Erythroblast (primary cell): Measurements from ENCODE around the gene CFAP77.
"Not testable (repeated sequence)": the region's sequence is repeated elsewhere in the genome, so short reads cannot be mapped to it uniquely, and the experiment has no call there.

Experiments
- DNase-seq, 2 experiments: peaks; one replicate each; lab custom pipeline; 2025; lab: John Stamatoyannopoulos, UW
- GATA1 ChIP-seq: IDR thresholded peaks from 2 replicates; pipeline ENCODE4 v1.6.1; 2011; ENCODE audit warnings: low read depth, mild to moderate bottlenecking, control low read depth, low read length, moderate library complexity
- POLR2A ChIP-seq: IDR thresholded peaks from 2 replicates; pipeline ENCODE4 v1.6.1; 2011; ENCODE audit warnings: mild to moderate bottlenecking, low read length

Gene CFAP77

GRCh38 chr9:132409828-132410528 lies at the start of gene CFAP77:
Gene CFAP77 (plus strand): TSS chr9:132410211. CDS start chr9:132410272, 61 bp downstream.
- TF ChIP-seq GATA1: no peak
- TF ChIP-seq POLR2A: peak; percentile 14
- peak; percentile 61 to 71 for DNase-seq

- no peak for DNase-seq
- no peak for TF ChIP-seq GATA1
These were observed 45.9 kb upstream of the CFAP77 start for GRCh38 chr9:132364068-132364467.

- DNase-seq: no peak
- TF ChIP-seq GATA1 (no peak), POLR2A (no peak)
These were observed 44.0 kb upstream of the CFAP77 start for GRCh38 chr9:132365986-132366385.

GRCh38 chr9:132366481-132366880 lies 43.5 kb upstream of the CFAP77 start:
- no peak for DNase-seq
- TF ChIP-seq POLR2A (no peak), GATA1 (no peak)

- TF ChIP-seq POLR2A (no peak), GATA1 (no peak)
- DNase-seq: no peak
These were observed 42.2 kb upstream of the CFAP77 start for GRCh38 chr9:132367613-132368313.

GRCh38 chr9:132369421-132369820 lies 40.6 kb upstream of the CFAP77 start:
- TF ChIP-seq GATA1 (no peak), POLR2A (no peak)
- no peak for DNase-seq

GRCh38 chr9:132370592-132370991 lies 39.4 kb upstream of the CFAP77 start:
- TF ChIP-seq GATA1 (no peak), POLR2A (no peak)
- no peak for DNase-seq

GRCh38 chr9:132372177-132373095 lies 37.6 kb upstream of the CFAP77 start:
- TF ChIP-seq POLR2A: no peak
- no peak for TF ChIP-seq GATA1
- peak in 1 of 2 experiments; percentile 13 for DNase-seq

- DNase-seq: peak in 1 of 2 experiments; percentile 34
These were observed 32.2 kb upstream of the CFAP77 start for GRCh38 chr9:132377769-132378168.

- not testable (repeated sequence) for DNase-seq
These were observed 31.6 kb upstream of the CFAP77 start for GRCh38 chr9:132378416-132378815.

- no peak for DNase-seq
- no peak for TF ChIP-seq GATA1
- TF ChIP-seq POLR2A: no peak
These were observed 28.0 kb upstream of the CFAP77 start for GRCh38 chr9:132381966-132382541.

- DNase-seq: no peak
- TF ChIP-seq GATA1: no peak
- TF ChIP-seq POLR2A: no peak
These were observed 26.5 kb upstream of the CFAP77 start for GRCh38 chr9:132383462-132383883.

- no peak for TF ChIP-seq POLR2A
- no peak for TF ChIP-seq GATA1
These were observed 25.6 kb upstream of the CFAP77 start for GRCh38 chr9:132384376-132384775.

More at GRCh38 chr9:132384376-132384775, 25.6 kb upstream of the CFAP77 start:
- DNase-seq: no peak
